Activated T-helper 17 cell treated with anti-CD3 and anti-CD28 coated beads, Interleukin-2, amount 50 U/mL, for 72 hours (primary cell): ENCODE measurements around the gene ABCG1. TPM values are rescaled to one million over a fixed set of nuclear protein-coding genes. Genes with fewer than 3 reads are reported as not detected.

Experiments
- ATAC-seq: fragments of 150-1000 bp; cut with Tn5 transposase; replicated peaks from 2 replicates; pipeline ENCODE4 v1.10.0; 2021; ENCODE audit warnings: mild to moderate bottlenecking, moderate library complexity
- H3K27ac Mint-ChIP-seq: one replicate; pipeline ENCODE4 v1.8.0; 2022; ENCODE audit warnings: mixed read lengths
- H3K27me3 Mint-ChIP-seq: one replicate; pipeline ENCODE4 v1.8.0; 2022; ENCODE audit warnings: mixed read lengths
- H3K36me3 Mint-ChIP-seq: one replicate; pipeline ENCODE4 v1.8.0; 2022; ENCODE audit warnings: low read depth, mild to moderate bottlenecking, mixed read lengths
- H3K4me1 Mint-ChIP-seq: one replicate; pipeline ENCODE4 v1.8.0; 2022; ENCODE audit warnings: mixed read lengths
- H3K4me3 Mint-ChIP-seq: one replicate; pipeline ENCODE4 v1.8.0; 2022; ENCODE audit warnings: mild to moderate bottlenecking, mixed read lengths
- H3K9me3 Mint-ChIP-seq: one replicate; pipeline ENCODE4 v1.8.0; 2022; ENCODE audit warnings: mixed read lengths
- total RNA-seq, 2 donors: library from RNA; stranded (reverse); gene quantifications; one replicate each; pipeline ENCODE4 v1.2.3, GENCODE V29; 2022

ABCG1 gene
- total RNA-seq, 2 donors from 2014 or later, result 3.1 to 8.2 TPM

DNA sequence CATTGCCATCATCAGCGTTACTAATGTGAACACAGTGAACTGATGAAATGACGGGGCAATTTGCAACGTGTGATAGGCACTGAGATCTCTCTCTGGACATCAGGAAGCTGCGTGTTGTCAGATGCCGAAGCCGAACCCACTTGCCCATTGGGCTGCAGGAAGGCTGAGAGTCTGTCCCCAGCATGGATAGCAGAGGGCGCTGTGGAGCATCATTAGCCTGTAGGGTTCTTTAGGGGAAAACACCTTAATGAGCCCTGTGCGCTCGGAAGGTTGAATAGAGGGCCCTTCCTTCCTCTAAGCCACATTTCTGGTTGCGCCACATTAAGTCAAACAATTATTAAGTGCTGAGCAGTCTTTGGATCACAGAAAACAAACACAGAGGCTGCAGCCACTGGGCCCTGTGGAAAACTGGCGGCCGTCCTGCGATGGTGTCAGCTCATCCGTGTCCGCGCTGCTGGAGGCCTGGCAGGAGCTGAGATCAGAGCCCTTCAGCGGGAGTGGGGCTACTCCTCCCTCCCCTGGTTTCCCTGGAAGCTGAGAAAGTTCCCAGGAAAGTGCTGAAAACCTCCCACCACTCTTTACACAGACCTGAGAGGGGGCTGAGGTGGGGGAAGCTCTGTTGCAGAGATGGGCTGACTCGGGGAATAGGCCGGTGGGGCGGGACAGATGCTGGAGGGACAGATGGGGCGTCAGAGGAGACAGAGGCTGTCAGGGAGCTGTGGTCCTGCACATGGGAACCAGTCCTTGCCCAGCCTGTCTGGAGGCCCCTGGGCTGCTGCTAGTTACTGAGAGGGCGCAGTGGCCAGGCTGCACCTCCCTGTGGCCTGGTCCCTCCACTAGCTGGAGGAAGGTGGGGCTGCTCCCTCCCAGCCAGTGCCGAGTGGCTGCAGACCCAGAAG, 119.1 kb downstream of the ABCG1 start:
- Mint-ChIP-seq H3K27me3 (peaks cover 3% of the 10 kb centered on the region), H3K27ac (peak overlapping the region; percentile 60), H3K4me1 (peaks cover 17% of the 10 kb centered on the region), H3K36me3 (no peaks in the 10 kb centered on the region), H3K9me3 (no peaks in the 10 kb centered on the region), H3K4me3 (peak overlapping the region; percentile 50)
- peak; percentile 90 for ATAC-seq

DNA sequence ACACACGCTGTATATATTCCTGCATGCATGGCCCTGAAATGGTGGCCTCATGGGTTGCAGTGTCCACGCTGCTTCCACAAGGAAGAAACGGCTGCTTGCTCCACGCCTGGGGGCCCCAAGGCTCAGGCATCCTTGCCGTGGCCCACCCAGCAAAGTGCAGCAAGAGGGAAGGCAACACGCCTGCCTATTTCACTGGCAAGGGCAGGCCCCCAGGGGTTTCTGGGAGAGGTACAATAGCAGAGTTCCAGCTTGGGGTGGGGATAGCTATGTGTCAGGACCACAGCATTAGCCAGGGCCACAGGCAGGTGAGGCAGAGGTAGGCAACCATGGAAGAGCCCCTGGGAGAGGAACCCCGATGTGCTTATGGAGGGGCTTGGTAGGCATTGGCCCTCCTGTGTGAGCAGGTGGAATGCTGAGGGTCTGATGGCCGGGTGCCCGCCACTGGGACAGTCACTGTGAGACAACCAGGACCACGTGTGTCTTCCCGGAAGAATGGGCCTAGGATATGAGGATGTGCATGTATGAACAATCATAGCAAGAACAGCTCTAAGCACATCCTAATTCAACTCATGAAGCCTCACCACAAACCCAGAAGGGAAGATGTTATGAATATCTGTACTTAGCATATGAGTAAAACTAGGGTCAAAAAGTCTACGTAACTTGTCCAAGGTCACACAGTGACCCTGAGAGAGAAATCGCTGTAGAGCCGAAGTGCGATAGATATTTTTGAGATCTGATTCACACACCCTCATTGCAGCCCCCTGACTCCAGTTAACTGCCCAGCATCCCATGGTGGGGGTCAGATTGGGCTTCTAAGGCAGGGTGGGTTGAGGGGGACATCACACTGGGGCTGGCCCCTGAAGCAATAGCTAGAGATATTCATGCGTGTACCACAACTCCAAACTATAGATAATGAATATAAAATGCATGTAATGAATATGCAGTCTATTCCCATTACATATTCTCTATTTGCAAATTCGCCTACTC, 120.1 kb downstream of the ABCG1 start:
- peak; percentile 84 for ATAC-seq
- Mint-ChIP-seq H3K27me3 (no peaks in the 10 kb centered on the region), H3K36me3 (no peaks in the 10 kb centered on the region), H3K27ac (peak overlapping the region; percentile 60), H3K4me3 (peak overlapping the region; percentile 10), H3K9me3 (no peaks in the 10 kb centered on the region), H3K4me1 (peaks cover 17% of the 10 kb centered on the region)

DNA sequence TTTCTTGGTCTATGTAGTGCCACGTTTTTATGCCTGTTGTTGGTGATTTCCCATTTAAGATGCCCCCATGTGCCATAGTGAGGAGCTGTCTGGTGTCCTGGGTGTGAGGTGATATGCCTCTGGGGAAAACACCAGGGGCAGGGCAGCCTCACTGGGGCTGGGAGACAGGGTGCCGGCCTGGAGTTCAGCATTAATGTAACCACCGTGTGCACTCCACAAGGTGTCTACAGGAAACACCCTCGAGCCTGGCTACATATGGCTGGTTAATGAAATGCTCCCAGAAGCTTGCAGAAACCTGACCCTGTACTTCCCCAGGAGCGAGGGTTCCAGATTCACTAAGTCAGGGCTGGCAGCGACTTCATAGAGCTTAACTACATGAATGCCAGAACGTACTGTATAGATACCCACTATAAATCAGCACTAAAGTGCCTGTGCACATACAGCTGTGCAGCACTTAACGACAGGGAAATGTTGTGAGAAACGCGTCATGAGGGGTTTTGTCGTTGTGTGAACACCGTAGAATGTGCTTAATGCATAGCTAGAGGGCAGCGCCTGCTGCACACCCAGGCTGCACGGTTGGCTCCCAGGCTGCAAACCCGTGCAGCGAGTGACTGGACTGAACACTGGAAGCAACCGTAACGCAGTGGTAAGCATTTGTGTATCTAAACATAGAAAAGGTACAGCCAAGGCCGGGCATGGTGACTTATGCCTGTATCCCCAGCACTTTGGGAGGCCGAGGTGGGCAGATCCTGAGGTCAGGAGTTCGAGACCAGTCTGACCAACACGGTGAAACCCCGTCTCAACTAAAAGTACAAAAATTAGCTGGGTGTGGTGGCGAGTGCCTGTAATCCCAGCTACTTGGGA, 121.5 kb downstream of the ABCG1 start:
- Mint-ChIP-seq H3K27me3 (no peaks in the 10 kb centered on the region), H3K36me3 (no peaks in the 10 kb centered on the region), H3K4me3 (no peak overlapping the region), H3K4me1 (peaks cover 17% of the 10 kb centered on the region), H3K27ac (no peak overlapping the region), H3K9me3 (no peaks in the 10 kb centered on the region)
- no peak for ATAC-seq

DNA sequence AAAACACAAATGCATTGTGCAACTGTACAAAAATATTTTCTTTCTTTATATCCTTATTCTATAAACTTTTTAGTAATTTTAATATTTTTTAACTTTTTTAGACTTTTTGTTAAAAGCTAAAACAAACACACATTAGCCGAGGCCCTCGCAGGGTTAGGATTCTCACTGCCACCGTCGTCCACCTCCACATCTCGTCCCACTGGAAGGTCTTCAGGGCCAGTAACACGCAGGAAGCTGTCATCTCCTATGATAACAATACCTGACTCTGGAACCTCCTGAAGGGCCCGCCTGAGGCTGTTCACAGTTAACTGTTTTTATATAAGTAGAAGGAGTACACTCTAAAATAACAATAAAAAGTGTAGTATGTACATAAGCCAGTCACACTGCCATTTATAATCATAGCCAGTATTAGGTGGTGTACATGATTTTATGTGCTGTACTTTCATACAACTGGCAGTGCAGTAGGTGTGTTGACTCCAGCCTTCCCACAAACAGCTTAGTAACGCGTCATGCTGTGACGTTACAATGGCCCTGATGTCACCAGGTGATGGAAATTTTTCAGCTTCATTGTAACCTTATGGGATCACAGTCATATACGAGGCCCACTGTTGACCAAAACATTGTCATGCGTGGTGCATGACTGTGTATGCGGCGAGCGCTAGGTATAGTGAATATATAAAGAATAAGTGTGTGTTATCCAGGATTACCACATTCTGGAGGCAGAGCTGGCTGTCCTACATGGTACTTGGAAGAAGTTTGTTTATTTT, 123.0 kb downstream of the ABCG1 start:
- H3K27ac Mint-ChIP-seq, result no peak overlapping the region
- H3K36me3 Mint-ChIP-seq, result no peaks in the 10 kb centered on the region
- peaks cover 17% of the 10 kb centered on the region for H3K4me1 Mint-ChIP-seq
- H3K4me3 Mint-ChIP-seq, result no peak overlapping the region
- ATAC-seq, result no peak
- no peaks in the 10 kb centered on the region for H3K9me3 Mint-ChIP-seq
- H3K27me3 Mint-ChIP-seq, result no peaks in the 10 kb centered on the region

DNA sequence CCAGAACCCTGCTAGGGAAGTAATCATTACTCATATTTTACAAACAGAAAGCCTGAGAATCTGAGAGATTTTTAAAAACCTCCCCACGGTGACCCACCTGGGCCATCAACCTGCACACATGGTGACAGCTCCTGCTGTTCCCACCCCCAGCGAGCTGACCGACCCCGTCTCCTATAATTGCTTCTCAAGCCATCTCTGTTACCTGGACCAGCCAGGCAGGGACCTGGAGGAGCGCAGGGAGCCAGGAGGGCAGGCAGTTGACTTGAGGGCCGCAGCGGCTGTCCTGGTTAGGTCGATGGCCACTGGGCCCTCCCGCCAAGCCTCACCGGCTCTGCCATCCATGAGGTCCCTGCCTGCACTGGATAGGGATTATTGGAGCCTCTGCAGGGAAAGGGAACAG, 124.2 kb downstream of the ABCG1 start:
- Mint-ChIP-seq H3K4me1 (peaks cover 10% of the 10 kb centered on the region), H3K27ac (no peak overlapping the region), H3K36me3 (no peaks in the 10 kb centered on the region), H3K27me3 (no peaks in the 10 kb centered on the region), H3K9me3 (no peaks in the 10 kb centered on the region), H3K4me3 (no peak overlapping the region)
- no peak for ATAC-seq

DNA sequence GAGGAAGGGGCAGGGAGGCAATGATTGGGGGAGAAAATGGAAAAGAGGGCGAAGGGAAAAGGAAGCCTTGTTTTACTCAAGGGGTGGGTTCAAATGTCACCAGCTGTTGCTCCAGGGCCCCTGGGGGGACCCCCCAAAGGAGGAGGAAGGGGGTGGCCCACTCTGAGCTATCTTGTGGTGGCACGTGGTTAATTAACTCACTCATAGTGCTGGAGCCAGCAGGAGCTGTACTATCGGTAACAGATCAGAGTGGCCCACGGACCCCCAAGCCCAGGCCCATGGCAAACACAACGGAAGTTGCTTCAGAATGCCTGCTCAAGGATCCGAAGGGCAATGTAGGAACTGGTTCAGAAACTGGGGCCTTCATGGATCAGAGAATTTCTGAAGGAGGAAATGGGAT, 124.6 kb downstream of the ABCG1 start:
- Mint-ChIP-seq H3K4me3 (no peak overlapping the region), H3K27ac (no peak overlapping the region), H3K36me3 (no peaks in the 10 kb centered on the region), H3K27me3 (no peaks in the 10 kb centered on the region), H3K9me3 (no peaks in the 10 kb centered on the region), H3K4me1 (peaks cover 8% of the 10 kb centered on the region)
- no peak for ATAC-seq

DNA sequence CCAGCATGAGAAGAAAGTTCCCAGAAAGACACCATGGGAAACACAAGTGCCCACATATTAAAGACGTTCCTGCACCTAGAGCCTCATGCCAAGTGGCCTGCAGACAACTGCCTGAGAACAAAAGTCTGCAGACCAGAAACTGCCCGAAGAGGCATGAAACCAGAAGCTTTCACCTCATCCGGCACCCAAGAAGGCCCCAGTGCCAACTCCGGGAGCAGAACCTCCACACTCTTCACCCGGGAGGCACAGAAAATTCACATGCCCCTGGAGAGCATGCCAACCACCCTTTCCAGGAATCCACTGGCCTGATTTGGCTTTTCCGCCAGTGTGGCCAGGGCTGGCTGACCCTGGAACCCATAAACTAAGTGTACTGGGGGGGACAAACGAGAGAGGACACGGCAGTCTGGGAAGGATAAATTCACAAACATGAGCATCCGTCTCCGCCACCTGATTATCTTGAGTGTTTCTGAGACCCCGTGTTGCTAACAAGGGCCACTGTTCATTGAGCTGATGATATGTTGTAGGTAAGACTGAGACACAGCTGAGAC, 125.1 kb downstream of the ABCG1 start:
- Mint-ChIP-seq H3K36me3 (no peaks in the 10 kb centered on the region), H3K27me3 (no peaks in the 10 kb centered on the region), H3K9me3 (no peaks in the 10 kb centered on the region), H3K4me1 (peaks cover 4% of the 10 kb centered on the region), H3K27ac (no peak overlapping the region), H3K4me3 (no peak overlapping the region)
- ATAC-seq, result no peak

DNA sequence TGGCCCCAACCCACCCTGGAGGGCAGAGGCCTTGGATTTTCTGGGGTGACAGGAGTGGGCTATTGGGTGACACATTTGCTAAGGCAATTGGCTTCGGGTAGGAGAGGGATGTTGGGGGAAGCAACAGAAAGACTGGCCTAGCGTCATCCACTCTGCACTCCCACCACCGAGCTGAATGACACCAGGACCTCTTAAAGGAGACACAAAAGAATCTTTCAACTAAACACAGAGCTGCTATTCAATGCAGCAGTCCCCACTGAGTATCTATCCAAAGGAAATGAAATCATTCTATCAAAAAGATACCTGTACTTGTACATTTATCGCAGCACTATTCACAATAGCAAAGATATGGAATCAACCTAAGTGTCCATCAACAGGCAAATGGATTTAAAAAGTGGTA, 125.7 kb downstream of the ABCG1 start:
- Mint-ChIP-seq H3K9me3 (no peaks in the 10 kb centered on the region), H3K27ac (no peak overlapping the region)
- no peak for ATAC-seq

DNA sequence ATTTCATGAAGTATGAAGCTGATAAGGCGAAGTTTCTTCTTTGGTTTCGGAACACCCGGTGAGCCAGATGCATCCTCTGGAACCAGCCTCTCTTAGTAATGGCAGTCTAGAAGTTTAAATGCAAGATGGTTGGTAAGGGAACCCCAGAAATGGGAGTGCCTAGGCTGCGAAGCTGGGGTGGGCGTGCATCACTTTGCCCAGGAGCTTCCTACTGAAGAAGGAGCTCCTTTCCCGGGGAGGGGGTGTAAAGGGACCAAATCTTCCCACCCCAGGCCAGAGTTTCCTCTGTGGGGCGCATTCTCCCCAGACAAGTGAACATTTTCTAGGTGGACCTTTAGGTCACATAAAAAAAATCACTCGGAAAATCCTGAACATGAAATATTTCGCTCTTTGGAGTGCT, 127.5 kb downstream of the ABCG1 start:
- no peaks in the 10 kb centered on the region for H3K9me3 Mint-ChIP-seq

More for the DNA sequence above, 125.7 kb downstream of the ABCG1 start:
- H3K4me3 Mint-ChIP-seq, result no peak overlapping the region
- no peaks in the 10 kb centered on the region for H3K4me1 Mint-ChIP-seq
- no peaks in the 10 kb centered on the region for H3K36me3 Mint-ChIP-seq
- no peaks in the 10 kb centered on the region for H3K27me3 Mint-ChIP-seq

More for the DNA sequence above, 127.5 kb downstream of the ABCG1 start:
- no peaks in the 10 kb centered on the region for H3K27me3 Mint-ChIP-seq
- no peak for ATAC-seq
- no peak overlapping the region for H3K4me3 Mint-ChIP-seq
- no peaks in the 10 kb centered on the region for H3K36me3 Mint-ChIP-seq
- H3K27ac Mint-ChIP-seq, result no peak overlapping the region
- H3K4me1 Mint-ChIP-seq, result no peaks in the 10 kb centered on the region

Other genes with a start within 250 kb of the ABCG1 start
- gene ZBTB21, start 208.8 kb upstream of the ABCG1 start, total RNA-seq, result 10 to 100 TPM; 18.5 to 37.2 TPM
- under 1 TPM in 1 of 2 donors, not detected in 1; 0.11 TPM for gene UMODL1, start 147.8 kb upstream of the ABCG1 start, total RNA-seq
- gene TFF3, start 96.3 kb downstream of the ABCG1 start, total RNA-seq, result not detected
- not detected for gene TFF2, start 131.9 kb downstream of the ABCG1 start, total RNA-seq
- not detected for gene TFF1, start 147.4 kb downstream of the ABCG1 start, total RNA-seq
- gene TMPRSS3, start 176.9 kb downstream of the ABCG1 start, total RNA-seq, result 100 to 1,000 TPM in 1 of 2 donors, 10 to 100 TPM in 1; 24.0 to 163 TPM
- 10 to 100 TPM; 28.3 to 42.1 TPM for gene UBASH3A, start 184.8 kb downstream of the ABCG1 start, total RNA-seq